ENCODE measurements around the gene ALPG.
"Not testable (repeated sequence)": the region's sequence is repeated elsewhere in the genome, so short reads cannot be mapped to it uniquely, and the experiment has no call there.

The ALPG gene

DNA sequence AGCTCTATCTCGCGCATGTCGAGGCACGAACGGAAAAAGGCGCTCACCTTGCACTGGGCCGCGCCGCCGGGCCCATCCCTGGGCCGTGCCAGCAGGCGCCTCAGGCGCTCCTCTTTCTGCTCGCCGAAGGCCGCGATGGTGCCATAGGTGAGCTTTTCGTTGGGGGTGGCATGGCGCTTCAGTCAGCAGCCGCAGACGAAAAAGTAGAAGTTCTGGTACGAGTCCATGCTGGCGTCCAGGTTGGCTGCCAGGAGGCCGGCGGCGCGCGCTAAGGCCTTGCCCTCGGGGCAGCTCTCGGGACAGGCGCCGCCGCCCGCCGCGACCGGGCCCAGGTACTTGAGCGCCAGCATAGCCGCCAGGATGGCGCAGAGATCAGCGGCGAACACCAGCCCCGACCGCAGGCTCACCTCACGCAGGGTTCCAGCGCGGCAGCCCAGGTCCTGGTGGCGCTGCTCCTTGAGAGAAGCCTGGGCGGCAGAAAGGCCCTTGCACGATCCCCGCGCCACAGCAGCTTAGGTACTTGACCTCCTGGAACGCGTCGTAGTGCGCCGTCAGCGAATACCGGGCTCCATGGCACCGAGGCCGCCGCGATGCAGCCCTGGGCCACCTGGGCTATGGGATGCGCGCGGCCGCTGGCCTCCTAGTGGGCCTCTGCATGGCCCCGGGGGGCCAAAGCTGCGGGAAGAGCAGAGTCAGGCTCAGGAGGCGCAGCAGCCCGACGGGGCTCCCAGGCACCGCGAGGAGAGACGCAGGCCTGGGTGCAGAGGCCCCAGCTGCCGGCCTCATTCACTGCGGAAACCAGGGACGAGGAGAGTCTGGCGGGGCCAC lies 12.8 kb downstream of the ALPG start:
- DNase-seq (ENCODE audit: low spot score), result no peak

DNA sequence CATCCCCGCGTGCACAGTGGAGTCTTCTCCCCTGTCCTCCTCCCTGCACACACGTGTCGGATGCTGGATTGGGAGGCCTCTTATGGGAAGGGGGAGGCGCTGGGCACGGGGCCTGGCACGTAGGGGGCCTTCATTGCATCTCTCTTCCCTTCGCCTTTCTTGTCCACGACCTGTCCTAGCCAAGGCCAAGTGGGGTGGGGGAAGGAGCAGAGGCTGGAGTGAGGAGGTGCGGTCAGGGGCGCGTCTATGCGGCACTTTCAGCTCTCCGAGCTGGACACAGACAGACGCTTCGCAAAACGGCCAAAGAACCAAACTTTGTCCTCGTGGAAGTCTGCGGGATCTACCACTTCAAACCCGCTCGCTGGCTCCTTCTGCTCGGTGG lies 13.4 kb downstream of the ALPG start:
- no peak for DNase-seq (ENCODE audit: low spot score)

DNA sequence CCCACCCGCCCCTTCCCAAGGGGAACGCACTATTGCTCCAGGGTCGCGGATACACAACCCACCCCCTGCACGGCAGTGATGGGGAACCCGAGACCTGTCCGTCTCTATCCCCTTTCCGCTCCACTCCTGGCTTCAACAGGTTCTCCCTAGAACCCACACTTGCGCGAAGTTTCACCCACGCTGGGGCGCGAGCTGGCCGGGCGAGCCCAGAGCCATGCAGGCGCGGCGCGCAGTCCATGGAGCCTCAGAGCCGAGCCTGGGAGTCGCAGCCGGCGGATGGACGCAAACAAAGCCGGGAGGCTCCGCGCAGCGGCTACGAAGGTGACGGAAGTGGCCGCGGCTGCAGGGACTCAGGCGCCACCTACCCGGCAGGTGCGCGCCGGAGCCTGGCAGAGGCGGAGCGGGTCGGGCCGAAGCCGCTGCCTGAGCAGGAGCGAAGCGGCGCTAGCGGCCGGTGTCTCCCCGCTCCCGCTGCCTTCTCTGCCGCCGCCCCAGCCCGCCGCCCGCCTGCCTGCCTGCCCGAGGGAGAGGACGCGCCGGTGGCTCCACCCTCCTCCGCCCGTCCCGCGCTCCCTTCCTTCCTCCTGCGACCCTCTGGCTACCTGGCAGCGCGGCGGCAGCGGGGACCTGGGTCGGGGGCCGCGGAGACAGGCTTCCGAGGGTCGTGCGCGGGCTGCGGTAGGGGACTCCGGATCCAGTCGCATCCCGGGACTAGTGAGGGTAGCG lies 14.0 kb downstream of the ALPG start:
- no peak for DNase-seq (ENCODE audit: low spot score)

DNA sequence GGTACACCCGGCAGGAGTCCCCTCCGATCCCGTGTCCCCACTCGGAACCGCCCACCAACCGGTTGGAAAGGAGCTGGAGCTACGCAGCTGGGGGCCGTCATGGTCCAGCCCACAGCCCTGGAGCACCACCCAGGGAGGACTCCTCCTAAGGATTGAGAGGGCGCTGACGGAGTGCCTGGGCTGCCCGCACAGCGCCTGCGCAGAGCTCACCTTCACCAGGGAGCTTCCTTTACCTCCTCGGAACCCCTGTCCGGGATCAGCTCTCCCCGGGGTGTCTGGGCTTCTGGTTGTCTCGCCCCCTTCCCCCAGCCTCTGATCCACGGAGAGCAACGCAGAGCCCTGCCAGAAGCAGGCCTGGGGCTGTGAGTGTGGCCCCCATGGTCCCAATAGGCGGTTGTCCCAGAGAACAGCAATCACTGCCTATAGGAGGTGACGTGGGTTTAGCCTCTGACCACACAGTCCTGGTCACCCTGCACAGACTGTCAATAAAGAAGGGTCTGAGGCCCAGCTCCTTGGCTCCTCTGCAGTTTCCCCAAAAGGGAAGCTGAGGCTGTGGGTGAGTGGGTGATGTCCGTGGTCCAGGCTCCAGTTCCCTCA lies 14.6 kb downstream of the ALPG start:
- DNase-seq (ENCODE audit: low spot score), result no peak

DNA sequence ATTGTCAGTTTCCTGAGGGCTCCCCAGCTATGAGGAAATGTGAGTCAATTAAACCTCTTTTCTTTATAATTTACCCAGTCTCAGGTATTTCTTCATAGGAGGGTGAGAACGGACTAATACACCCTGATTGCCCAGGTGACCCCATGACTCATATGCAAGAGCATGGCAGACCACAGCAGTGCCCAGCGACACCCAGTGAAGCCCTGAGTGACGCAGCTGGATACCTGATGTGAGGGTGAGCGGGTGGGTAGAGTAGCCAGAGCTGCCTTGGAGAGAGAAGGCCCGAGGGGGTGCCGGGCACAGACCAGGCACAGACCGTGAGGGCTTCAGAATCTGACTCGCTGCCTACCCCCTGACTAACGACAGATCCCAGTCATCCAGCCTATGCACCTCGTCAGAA lies 15.4 kb downstream of the ALPG start:
- DNase-seq (ENCODE audit: low spot score), result no peak

DNA sequence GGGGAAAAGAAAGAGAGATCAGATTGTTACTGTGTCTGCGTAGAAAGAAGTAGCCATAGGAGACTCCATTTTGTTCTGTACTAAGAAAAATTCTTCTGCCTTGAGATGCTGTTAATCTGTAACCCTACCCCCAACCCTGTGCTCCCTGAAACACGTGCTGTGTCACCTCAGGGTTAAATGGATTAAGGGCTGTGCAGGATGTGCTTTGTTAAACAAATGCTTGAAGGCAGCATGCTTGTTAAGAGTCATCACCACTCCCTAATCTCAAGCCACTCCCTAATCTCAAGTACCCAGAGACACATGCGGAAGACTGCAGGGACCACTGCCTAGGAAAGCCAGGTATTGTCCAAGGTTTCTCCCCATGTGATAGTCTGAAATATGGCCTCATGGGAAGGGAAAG lies 16.4 kb downstream of the ALPG start:
- DNase-seq (ENCODE audit: low spot score), result not testable (repeated sequence)

DNA sequence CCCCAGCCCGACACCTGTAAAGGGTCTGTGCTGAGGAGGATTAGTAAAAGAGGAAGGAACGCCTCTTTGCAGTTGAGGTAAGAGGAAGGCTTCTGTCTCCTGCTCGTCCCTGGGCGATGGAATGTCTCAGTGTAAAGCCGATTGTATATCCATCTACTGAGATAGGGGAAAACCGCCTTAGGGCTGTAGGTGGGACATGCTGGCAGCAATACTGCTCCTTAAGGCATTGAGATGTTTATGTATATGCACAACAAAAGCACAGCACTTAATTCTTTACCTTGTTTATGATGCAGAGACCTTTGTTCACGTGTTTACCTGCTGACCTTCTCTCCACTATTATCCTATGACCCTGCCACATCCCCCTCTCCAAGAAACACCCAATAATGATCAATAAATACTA lies 16.8 kb downstream of the ALPG start:
- DNase-seq (ENCODE audit: low spot score), result not testable (repeated sequence)

DNA sequence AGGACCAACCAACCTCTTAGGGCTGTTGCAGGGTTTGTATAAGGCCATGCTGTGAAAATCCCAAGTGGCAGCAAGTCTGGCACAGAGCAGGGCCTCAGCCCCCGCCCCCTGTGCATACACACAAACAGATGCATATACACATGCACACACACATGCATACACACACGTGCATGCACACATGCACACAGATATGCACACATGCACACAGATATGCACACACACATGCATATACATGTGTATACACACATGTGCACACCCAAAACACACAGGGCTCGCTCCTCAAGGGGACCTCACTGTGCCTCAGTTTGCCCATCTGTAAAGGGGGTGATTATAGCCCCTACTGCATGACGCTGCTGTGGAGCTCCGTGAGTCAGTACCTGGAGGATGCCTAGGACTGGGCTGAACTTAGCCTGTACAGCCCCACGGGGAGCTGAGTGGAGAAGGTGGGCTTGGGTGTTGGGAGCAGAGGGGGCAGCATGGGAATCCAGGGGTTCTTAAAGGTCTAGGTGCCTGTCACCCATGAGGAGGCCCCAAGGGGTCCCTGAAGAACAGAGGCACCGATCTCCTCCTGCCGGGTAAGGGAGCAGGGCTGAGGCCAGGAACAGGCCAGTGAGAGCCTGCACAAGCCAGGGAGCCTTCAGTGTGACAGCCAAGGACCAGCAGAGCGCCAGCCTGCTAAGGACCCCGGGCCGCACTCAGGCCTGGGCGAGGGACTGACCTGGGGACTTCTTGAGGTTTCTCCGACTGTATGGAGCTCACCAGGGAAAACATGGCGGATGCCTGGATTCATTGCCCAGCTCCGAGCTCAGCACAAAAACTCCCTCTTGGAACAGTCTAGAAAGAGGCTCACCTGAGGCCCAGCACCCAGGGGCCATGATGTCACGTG lies 25.3 kb downstream of the ALPG start:
- no peak for DNase-seq (ENCODE audit: low spot score)

DNA sequence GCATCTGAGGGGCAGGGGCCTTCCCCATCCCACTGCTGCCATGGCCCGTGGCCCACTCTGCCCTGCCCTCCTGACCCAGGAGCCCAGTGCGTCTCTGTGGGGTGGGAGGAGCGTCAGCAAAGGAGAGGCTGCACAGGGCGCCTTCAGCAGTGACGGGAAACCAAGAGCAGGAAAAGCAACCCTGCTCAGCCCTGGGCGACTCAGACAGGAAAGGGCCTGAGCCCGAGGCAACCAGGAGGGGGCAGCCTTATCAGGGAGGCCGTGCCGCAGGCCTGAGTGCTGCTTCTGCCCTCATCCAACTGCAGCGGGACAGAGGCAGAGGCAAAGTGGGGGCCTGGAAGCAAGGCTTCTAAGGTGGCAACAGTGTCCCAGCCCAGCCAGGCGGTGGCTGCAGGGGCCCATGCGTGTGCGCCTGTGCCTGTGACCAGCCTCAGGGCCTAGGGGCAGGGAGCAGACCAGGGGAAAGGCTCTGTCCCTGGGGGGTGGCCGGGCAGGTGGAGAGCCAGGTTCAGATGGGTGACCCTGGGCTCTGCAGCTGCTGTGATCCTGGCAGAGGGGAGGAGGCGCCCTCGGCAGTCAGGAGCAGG lies 26.0 kb downstream of the ALPG start:
- no peak for DNase-seq (ENCODE audit: low spot score)

DNA sequence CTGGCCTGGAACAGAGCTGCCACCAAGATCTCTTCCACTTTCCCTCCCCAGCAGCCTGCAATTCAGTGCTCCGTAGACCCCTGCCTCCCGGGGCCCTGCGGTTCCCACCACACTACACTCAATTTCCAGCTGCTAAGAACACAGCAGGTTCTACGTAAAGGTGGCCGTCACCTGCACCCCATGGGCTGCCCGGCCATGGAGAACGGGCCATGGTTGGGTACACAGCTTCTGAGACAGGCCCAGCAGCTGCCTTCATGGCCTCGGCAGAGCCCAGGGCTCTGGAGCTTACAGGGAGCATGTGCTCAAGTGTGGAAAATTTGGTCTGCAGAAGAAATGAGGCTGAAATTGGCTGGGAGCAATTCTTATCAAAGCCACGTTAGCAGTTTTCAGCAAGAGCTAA lies 27.0 kb downstream of the ALPG start:
- DNase-seq (ENCODE audit: low spot score), result not testable (repeated sequence)

DNA sequence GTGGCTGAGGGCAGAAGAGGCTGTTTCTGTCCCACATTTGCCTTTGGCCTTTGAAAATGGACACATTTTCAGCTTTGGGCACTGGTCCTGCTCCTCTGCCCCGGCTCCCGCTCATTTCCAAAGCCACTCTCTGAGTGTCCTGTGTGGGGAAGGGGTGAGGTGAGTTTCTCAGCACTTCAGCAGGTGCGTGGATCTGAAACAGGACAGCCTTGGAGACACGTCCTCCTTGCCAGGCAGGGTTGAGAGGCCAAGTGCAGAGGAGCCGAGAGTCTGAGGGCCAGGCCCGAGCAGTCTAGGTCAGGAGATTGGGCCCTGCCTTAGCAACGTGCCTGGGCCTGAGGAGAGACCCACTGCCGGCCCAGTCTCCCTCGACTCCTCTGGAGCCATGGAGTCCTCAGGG lies 27.4 kb downstream of the ALPG start:
- no peak for DNase-seq (ENCODE audit: low spot score)

DNA sequence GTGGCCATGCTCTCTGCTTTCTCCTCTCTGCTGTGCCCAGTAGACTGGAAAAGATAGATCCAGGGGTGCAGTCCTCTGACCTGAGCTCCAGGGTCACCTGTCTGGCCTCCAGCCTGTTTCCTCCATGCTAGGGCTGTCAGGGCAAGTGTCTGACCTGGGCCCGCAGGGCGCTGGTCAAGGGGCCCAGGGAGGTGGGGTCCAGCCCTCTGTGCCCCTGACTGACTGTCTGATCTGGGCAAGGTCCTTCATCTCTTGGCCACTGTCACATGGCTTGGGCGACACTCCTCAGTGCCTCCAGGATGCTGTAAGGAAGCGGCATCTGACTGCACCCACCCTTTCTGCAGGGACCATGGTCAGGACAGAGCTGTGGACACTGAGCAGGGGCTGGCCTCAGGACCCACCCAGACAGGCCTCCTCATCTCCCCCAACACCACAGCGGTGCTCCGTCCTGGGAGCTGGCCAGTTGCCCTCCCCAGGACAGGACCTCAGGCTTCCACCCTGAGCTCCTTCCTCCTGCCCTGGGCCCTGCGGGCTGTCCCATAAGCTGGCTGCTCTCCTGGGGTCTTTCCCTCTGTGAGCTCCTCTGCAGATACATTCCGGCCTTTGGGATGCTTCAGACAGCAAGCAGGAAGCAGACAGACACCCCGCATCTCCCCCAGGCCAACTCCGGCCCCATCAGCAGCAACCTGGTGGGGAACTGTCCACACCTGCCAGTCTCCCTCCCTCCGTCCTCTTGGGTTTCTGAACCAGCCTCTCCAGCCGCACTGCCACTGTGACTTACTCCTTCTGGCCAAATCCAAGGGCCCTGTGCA lies 28.1 kb downstream of the ALPG start:
- DNase-seq (ENCODE audit: low spot score), result no peak

DNA sequence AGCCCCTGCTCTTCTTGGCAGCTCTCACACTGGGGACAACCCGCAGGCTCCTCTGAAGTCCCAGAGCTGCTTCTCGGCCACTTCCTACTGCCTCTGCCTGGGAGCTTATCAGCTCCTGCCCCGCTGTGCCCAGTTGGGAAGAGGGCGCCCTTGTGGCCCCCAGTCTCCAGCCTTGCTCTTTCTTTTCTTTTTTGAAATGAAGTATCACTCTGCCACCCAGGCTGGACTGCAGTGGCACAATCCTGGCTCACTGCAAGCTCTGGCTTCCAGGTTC lies 28.7 kb downstream of the ALPG start:
- DNase-seq (ENCODE audit: low spot score), result no peak

DNA sequence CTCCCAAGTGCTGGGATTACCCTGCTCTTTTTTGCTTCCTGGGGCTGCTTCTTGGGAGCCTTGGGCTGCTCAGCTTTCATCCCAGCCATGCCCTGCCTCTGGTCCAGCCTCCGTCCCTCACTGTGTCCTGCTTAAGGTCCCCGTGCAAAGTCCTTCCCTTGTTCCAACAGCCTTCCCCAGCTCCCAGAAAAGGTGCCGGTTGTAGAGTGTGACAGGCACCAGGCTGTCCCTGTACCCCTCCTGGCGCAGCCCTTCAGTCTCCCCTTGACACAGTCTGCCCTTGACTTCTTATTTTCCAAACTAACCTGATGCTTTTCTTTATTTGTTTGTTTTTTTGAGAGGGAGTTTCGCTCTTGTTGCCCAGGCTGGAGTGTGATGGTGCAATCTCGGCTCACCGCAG lies 29.2 kb downstream of the ALPG start:
- DNase-seq (ENCODE audit: low spot score), result no peak

DNA sequence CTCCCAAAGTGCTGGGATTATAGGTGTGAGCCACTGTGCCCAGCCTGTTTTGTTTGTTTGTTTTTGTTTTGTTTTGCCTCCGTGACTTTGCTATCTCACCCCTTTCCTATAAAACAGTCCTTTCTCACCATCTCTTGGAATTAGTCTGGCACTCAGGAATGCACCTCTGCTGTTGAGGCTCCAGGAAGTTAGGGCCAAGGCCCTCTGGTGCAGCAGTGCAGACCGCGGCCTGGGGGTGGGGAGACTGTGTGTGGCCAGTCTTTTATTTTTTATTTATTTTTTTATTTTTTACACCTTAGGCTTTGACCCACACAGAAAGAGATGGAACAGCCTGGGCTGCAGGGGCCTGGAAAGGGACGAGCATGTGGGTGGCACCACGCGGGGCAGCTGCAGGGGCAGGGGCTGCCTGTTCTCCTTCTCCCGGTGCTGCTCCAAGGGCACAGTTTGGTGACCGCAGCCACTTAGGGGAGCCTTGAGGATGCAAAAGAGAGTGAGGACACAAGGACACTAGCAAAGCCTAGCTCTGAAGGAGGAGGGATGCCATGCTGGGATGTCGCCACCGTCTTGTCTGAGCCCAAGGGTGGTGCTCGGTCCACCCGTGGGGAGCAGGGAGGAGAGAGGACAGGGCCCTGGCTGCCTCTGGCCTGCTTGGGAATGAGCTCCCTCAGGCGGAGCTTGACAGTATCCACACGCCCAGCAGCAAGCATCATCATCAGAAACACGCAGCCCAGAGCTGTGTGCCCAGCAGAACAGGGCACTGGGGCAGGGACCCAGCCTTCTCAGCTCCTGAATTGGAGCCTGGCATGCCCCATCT lies 29.9 kb downstream of the ALPG start:
- no peak for DNase-seq (ENCODE audit: low spot score)

DNA sequence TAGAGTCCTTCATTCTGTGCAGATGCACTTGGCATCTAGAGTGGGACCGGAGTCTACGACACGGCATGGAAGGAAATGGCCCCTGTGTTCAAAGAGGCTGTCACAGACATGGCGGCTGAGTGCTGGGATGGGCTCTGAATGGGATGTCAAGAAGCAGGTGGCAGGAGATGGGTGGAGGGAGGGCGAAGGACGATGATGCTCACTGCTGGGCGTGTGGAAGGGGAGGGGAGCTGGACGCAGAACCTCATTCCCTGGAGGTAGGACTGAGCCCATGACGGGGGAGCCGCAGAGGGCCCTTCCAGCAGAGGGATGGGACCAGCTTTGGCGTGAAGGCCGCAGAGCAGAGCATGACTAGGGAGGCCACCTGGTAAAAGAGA lies 30.5 kb downstream of the ALPG start:
- DNase-seq (ENCODE audit: low spot score), result no peak

DNA sequence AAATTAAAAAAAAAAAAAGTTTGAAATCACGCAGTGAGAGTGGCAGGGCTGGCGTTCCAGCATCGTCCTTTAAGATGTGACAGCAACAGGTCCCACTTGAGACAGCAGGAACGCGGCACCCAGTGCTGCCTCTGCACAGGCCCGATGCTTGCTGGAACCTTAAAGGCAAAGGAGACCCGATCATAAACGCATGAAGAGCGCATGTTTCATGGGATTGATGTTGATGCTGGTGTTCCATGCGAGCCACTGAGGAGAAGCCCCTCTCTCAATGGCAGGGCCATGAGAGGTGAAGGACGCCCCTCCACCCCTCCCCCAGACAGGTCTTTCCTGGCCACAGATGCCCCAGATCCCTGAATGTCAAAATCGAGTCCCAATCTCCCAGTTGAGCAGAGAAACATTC lies 31.4 kb downstream of the ALPG start:
- no peak for DNase-seq (ENCODE audit: low spot score)

DNA sequence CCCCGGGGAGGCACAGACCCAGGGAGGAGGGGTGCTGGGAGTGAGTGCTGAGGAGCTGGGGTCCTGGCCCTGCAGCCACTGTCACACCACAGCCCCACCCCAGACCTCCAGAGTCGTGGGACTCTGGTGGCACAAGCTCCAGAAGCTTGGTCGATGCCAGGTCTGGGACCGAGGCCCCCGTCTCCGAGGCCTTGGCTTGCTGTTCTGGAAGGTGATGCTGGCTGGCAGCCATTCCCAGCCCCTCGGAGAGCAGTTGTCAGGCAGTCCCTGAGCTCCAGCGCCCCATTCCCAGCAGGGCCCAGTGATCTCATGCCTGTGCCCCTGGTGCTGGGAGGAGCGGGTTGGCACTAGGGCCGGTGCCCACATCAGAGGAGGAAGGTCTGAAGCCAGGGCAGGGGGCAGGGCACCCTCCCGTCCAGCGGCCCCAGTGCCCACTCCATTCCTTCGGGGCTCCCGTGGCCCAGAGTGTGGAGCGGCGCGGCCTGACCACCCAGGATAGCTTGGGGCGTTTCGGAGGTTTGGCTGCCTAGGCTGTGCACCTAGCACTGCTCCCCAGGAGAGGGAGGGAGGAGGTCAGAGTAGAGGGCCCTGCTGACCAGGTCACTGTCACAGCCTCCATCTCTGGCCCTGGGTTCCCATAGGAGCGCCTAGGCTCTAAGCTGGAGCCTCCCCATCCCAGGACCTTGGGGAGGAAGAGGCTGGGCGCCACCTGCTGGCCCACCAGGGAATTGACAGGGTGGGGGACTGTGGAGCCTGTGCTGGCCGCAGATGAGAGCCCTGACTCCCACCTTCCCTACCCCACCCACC lies 32.5 kb downstream of the ALPG start:
- no peak for DNase-seq (ENCODE audit: low spot score)

DNA sequence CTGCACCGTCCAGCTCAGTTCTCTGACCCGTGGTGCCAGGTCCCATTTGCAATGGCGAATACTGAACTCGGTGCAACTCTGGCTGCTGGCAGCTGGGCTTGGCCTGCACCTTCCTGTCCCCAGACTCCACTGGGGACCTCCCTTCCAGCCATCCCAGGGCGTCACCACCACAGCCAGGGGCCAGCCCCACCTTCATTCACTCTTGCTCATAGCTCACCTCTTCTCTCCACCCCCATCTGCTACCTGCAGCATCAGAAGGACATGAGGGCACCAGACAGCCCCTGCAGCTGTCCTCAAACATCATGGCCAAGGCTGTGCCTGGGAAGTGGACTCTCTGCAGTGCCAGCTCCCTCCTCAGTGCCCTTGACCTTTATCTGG lies 33.1 kb downstream of the ALPG start:
- DNase-seq (ENCODE audit: low spot score), result no peak

All from AG08395 (cell line).